ENCODE measurements around the gene ACVR1.
"Not testable (repeated sequence)": the region's sequence is repeated elsewhere in the genome, so short reads cannot be mapped to it uniquely, and the experiment has no call there.

ACVR1 gene

DNA sequence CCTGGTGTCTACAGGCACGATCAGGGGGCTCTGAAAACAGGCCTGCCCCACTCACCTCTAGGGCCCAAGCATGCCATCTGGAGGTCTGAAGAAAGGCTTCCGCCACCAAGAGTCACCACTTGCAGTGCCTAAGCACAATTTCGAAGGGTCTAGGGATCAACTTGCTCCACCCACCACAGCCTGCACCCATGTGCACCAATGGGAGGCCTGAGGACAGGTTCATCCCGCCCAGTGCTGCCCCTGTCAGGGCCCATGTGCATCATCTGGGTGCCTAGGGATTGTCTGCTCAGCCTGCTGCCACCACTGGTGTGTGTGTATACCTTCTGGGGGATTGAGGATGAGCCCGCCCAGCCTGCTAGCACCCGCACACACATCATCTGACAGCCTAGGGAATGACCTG is 126.4 kb downstream of the ACVR1 start:
- DNase-seq: no peak

DNA sequence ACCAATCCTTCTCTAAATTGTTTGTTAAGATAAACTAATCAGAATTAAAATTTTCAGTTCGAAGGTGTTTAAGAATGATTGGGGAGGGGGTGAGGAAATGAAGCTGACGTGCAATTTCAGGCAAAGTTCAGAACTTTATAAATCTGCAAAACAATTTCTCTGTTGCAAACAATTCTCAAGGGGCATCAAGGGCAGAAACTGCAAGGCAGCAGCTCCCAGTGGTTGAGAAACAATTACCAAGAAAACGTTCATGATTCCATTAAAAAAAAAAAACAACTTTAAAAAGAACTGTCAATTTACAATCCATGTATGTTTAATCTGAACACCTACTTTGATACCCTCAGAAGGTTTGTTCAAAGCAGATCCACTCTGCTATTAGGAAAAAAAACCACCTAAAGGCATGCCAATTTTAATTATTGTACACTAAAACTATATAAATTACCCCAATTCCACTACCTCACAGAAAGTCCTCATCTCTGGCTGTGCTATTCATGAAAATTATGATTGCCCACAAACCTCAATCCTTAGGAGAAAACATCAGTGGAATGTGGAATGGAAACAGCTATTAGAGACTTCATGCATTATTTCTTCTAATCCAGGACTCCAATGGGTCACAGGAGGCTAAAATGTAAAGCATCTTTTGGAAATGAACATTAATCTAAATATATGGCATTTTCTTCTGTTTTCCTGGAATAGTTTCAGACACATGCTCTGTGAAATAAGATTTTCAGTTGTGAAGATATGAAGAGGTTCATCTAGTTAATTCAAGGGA is 127.6 kb downstream of the ACVR1 start:
- no peak for DNase-seq

DNA sequence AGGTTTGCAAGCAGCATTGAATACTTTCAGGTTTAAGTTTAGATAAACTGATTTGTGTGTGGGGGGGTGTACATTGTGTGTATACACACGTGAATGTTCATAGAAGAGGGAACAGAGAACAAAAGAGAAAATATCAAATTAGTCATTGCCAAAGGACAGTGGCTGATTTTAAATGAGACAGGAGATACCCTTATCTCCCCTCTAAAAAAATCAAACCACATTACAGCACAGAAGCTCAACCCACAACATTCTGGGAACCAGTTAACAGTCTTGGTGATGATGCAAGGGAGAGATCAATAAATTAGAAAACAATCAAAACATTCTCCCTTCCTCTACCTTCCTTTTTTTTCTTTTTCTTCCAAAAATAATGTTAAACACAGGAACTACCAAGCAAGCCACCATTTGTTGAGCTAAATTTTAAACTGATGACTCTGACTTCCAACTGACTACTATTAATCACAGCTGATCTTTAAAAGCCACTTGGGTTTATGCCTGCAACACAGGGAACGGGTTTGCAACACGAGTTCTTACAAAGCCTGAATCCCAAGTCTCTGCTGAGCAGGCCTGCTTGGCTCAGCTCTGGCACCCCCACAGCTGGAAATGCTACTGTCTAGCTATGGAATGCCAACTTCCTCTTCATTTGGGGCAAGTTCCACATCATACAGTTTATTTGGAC is 128.3 kb downstream of the ACVR1 start:
- DNase-seq: peak; percentile 60

DNA sequence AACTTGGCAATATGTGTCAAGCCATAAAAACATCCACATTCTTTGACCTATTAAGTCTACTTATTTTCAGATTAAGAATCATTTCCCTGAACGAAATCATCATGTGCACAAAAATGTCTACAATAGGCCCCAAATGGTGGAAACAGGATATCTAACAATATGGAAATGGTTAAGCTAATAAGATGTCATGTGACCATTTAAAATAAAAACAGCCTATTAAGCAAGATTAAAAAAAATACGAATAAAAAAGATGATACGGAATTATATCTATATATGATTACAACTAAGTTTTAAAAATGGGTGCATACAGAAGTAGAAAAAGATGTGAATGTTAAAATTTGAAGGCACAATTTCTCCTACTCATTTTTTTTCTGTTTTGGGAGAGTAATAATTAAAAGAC is 128.8 kb downstream of the ACVR1 start:
- no peak for DNase-seq

DNA sequence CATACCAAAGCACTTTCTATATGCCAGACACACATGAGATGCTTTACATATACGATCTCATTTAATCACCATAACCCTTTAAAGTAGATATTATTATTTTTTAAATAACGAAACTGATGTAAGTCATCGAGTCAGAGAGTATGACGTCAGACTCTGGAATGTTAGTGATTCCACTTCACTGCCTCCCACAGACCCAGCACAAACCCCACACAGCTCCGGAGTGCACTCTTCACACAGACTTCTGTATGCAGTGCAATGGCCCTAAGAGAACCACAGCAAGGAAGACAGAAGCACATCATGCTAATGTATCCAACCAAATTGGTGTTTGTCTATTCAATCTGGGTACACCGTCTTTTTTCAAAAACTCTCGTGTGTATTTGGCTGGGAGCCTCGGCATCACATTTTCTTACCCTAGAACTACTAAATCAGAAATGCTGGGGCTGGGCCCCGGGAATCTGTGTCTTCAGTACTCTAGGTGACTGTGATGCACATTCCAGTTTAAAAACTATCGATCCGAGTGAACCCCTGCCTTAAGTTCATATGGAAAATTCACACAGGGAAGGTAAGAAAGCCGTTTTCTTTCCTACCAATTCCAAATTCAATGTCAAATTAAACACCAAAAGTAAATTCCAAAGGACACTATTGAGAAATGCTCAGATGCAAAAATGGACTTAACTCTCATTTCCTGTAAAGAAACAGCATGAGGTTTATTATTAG is 129.7 kb downstream of the ACVR1 start:
- peak; percentile 62 for DNase-seq

DNA sequence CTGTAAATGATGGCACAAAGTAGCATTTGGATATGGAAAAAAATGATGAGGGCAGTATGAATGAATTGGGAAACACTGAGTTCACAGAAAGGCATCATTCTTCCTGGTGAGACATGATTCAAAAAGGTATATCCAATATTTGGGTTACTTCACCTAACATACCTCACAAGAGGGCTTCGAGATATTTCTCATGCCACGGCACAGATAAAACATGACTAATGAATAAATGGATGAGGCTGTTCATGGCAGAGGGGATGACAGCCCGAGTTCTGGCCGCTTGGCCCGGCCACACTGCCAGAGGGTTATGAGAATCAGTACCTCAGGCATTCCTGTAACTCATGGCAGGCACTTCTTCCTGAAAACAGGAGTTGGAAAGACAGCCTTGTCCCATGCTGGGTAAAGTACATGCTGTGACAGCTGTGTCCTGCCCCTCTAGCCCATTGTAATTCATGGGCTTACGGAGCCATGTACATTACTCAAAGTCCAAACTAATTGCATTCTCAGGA is 131.5 kb downstream of the ACVR1 start:
- no peak for DNase-seq

DNA sequence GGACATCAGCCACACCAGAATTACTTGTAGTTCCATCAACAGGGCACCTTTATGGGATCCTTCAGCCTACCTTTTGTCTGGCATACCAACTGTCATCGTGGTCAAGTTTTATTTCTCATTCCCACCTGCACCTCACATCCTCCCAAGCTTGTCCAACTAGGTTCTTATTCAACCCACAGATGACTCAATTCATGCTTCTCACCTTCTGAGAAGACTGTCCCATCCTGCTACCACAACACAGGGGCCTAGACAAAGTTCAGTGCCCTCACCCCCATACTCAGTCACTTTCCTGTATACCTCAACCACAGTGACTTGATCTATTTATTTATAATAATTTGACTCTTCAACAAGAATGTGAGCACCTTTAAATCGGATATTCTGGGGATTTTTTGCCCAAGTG is 133.1 kb downstream of the ACVR1 start:
- DNase-seq: no peak

DNA sequence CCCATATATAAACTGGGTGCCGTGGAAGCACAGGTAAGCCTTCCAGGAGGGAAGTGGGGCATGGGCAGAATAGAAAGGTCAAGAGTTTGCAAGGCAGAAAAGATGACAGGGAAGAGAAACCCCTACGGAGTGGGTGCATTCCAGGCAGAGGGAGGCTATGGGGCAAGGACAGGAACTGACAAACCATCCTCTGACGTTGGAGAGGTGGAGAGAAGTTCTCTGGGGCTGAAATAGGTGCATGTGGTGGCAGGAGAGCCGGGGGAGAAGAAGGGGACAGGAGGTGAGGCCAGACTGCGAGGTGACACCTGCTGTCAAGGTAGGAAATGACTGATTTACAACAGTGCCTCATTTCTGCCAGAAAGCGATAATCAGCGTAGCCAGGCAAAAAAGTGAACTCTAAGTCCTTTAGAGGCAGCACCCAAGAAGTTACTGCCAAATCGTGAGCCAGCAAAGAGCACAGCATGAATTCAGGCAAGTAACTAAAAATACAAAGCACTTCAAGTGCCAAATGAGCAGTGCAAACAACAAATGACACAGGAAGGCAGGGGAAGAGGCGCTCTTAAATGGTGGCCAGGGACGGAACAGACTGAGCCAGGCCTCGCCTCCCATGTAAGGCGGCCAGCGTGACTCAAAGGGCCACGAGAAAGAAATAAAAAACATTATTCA is 134.2 kb downstream of the ACVR1 start:
- no peak for DNase-seq

DNA sequence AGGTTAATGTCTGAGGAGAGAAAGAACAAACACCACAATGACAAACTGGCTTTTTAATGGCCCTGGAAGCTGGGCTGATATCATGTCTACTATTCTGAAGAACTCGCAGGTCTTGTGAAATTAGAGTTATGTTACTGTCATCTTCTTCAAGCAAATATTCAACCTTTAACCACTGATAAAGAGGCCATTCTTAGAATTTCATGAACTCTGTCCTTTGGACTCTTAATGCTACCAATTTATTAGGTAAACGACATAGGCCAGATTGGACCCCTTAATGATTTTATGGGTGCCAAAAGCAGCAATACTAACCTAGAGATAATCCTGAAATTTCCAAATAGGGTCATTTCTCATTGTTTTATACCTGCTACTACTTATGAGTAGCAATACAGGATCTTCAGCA is 138.5 kb downstream of the ACVR1 start:
- no peak for DNase-seq

DNA sequence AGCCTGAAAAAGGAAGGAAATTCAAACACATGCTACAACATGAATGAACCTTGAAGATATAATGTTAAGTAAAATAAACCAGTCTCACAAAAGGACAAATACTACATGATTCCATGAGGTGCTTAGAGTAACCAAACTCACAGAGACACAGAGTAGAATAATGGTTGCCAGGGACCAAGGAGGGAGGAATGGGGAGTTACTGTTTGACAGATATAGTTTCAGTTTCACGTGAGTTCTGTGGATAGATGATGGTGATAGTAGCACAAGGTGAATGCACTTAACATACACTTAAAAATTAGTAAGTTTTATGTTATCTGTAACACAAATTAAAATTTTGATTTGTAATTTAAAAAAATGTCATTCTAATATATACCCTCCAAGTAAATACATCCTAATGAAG is 140.6 kb downstream of the ACVR1 start:
- DNase-seq: no peak

DNA sequence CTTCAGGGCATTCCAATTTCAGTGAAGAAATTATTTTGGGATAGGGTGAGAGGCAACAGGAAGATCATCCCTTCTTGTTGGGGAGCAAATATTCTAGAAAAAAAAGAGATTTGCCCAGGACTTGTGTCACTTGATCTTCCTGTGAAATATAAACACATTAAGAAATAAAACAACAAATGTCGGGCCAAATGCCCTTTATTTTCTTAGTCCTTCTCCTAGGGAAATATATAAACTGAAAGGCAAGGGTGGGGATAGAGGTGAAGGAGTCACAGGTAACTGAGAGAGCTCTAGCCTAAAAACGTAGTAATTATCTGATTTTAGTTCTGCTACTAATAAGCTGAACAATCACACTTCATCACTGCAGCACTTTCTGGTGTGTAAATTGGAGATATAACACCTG is 142.9 kb downstream of the ACVR1 start:
- no peak for DNase-seq

DNA sequence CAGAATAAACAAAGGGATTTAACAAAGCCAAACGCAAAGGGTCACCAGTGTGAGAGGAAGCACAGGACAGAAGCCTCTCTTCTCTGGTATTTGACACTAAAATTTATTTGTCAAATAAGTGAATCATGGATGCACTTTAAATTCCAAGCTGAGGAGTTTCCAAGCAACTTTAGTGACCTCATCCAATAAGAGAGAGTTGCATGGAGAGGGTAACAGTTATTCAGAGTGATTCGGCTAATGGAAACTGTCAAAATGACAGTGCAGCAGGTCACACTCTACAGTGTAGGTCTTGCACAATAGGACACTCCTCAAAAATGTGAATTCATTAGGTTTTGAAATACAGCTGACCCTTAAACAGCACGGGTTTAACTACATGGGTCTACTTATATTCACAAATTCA is 143.5 kb downstream of the ACVR1 start:
- peak; percentile 39 for DNase-seq

DNA sequence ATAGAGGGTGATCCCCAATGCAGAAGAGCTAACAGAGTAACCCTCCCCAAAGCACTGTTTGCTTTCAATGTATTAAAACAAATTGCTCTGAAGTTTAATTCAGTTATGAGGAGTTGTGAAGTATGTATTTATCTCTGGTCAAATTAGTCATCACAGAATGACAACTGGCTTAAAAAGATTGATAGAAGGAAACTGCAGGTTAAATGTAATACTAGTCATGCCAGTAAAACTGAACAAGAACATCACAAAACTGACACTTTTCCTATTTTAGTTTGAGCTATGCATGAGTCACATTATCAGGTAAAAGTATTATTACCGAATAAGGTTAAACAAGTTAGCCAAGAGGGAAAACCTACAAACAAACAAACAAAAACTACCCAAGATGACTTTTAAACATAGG is 148.4 kb downstream of the ACVR1 start:
- DNase-seq: no peak

DNA sequence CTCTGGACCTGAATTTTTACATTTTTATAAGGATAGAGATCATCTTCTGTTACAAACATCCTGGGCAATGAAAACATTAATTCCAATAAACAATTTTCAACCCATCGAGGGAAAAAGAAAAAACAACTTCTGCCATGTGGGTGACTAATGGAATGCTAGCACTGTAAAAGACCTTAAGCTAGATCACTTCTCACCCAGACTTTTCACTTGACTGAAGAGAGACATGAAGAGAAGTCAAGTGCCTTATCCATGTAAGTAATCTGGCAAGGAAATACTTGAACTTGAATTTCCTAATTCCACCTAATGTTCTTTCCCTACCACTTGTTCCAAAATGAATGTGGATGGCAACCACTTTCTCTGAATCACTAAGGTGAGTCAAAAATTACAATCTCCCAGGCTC is 149.2 kb downstream of the ACVR1 start:
- no peak for DNase-seq

DNA sequence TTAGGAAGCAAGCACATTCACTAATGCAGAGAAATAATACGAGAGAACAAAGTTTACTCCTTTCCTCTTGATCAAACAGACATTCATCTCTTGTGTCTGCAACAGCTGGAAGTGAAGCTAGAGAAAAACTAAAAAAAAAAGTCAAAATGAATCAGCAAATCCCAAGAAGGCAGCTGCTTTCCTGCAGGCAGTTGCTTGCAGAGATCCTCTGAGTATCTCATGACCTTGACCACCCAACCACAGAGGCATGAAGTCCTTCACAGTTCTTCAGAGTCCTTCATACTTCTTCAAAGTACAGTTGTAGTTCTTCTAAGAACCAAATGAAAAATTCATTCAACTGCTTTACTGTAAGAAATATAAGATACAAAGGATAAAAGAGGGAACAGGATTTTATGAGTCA is 150.3 kb downstream of the ACVR1 start:
- DNase-seq: no peak

DNA sequence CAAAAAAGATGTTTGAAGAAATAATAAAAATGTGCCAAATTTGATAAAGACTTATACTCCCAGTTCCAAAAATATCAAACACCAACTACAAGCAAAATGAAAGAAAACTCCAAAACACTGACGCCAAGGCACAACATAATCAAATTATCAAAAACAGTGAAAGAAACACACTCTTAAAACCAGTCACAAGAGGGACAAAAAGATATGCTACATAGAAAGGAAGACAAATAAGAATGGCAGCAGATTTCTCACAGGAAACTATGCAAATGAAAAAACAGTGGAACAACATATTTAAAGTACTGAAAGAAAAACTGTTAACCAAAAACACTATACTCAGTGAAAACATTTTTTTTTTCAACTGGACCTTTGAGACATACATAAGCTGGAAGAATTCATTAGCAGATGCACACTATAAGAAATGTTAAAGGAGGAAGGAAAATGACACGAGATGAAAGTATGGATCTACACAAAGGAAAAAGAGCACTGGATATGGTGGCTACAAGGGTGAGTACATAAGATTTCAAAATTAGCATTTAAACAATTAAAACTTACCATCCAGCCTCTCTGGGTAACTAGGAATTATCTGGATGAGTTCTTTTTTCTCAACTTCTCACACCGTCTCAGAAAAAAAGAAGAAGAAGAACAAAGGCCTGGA is 153.4 kb downstream of the ACVR1 start:
- no peak for DNase-seq

DNA sequence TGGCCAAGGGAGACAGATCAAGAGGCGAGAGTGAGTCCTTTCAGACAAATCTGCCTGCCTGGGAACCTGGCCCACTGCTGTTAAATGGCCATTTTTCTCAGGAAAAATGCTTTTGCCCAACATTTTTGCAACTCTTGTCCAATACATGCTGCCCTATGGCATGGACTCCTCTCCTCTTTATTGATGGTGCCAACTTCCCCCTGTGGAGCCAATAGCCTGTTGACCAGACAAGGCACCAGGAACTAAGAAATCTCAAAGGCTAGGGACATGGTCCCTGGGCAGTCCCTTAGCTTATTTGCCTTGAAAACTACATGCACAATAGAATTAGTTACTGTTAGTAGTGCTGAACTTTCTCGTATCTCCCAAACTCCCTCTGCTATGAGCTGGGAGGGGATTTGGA is 155.6 kb downstream of the ACVR1 start:
- DNase-seq: no peak

DNA sequence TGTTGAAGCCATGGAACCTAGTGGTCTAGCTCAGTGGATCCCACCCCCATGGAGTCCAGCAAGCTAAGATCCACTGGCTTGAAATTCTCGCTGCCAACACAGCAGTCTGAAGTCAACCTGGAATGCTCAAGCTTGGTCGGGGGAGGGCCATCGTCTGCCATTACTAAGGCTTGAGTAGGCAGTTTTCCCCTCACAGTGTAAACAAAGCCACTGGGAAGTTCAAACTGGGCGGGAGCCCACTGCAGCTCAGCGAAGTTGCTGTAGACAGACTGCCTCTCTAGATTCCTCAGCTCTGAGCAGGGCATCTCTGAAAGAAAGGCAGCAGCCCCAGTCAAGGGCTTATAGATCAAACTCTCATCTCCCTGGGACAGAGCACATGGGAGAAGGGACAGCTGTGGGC is 171.5 kb downstream of the ACVR1 start:
- DNase-seq: not testable (repeated sequence)

DNA sequence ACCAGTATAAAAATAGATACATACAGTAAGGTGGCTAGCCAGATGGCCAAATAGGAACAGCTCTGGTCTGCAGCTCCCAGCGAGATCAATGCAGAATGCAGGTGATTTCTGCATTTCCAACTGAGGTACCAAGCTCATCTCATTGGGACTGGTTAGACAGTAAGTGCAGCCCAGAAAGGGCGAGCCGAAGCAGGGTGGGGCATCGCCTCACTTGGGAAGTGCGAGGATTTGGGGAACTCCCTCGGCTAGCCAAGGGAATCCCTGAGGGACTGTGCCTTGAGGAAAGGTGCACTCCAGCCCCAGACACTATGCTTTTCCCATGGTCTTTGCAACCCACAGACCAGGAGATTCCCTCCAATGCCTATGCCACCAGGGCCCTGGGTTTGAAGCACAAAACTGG is 172.0 kb downstream of the ACVR1 start:
- DNase-seq: not testable (repeated sequence)

DNA sequence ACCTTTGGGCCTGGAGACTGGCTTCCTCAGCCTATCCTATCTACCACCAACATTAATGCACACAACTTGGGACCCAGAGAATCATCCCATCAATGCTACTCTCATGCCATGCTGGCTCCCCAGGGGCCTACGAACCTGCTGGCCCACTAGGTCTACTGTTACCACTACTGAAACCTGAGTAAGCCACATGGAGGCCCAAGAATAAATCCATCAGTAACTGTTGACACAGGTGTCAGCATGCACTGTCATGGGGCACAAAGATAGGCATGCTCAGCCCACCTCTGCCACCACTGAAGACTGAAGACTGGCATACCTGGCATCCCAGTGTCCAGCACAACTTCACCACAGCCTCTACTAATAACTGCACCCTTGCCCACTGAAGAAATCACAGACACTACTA is 176.3 kb downstream of the ACVR1 start:
- DNase-seq: no peak

DNA sequence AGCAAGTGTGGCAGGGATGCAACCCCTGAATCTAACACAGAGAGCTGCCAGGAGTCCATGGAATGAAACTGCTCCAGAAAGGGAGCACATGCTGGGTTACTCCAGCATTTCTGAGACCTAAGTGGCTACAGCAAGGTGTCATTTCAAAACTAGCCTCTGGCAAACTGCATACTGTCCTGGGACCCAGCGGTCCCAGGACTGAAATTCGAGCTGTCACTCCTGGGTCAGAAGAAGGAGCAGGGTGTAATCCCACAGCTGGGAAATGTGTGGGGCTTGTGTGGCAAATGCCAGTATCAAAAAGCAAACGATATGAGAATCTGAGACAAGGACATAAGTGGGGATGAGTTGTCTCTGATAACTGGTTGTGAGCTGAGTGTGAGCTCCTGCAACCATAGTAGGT is 177.1 kb downstream of the ACVR1 start:
- no peak for DNase-seq

DNA sequence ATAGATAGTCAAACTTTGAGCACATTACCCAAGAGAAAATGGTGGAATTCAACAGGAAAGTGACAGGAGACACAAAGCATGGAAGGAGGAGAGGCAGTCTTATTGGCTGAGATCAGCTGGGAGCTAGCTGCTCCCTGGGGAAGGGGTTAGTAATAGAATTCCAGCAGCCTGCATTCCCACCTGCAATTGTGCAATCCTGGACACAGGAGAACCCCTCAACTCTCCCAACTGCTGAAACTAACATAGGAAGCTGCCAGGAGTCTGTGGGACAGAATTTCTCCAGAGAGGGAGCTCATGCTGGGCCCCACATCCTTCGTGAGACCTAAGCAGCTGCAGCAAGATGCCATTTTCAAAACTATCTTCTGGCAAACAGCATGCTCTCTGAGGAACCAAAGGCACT is 177.7 kb downstream of the ACVR1 start:
- no peak for DNase-seq

DNA sequence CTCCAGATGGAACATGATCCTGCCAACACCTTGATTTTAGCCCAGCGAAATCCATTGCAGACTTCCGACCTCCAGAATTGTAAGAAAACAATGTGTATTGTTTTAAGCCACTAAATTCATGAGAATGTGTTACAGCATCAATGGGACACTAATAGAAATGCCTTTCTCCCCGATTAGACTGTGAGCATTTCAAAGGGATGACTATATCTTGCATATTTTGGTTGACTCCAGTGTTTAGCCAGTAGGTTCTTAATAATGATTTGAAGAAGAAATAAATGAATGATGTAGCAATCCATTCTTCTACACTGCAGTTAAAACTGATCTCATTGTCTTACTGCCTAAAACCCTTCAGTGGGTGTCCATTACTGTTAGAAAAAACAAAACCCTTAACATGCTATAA is 180.1 kb downstream of the ACVR1 start:
- peak; percentile 51 for DNase-seq
